MCF 10A (cell line): ENCODE results near the gene TET3. TPM values are rescaled to one million over a fixed set of nuclear protein-coding genes. Genes with fewer than 3 reads are reported as not detected.
A peak's percentile ranks its signal among the peaks of the same experiment; 100 is the strongest.

Source experiments
- BruUV-seq: library from RNA; stranded (reverse); fragments of 400-500 nt; replicated peaks from 2 replicates; lab custom pipeline; 2021; lab: Mats Ljungman, UMichigan
- CTCF ChIA-PET: fragments of 300-600 bp; sonication (Branson Sonifier 250); formaldehyde crosslinking; extraction: SDS; loops from one replicate; lab custom pipeline; 2021; ENCODE audit warnings: antibody characterized with exemption, inconsistent platforms; lab: Yijun Ruan, JAX
- POLR2A ChIA-PET: fragments of 300-600, 350-650 bp; sonication (Branson Sonifier 250); formaldehyde crosslinking; extraction: SDS; loops from one replicate; lab custom pipeline; 2020; ENCODE audit warnings: antibody characterized with exemption, inconsistent platforms; lab: Yijun Ruan, JAX
- DNase-seq: peaks from one replicate; pipeline ENCODE4 v3.0.0-alpha.2; 2018; ENCODE audit not compliant: unreplicated experiment
- H3K27ac Mint-ChIP-seq: one replicate; pipeline ENCODE4 v1.8.0; 2022; ENCODE audit warnings: mild to moderate bottlenecking, low read depth, mixed read lengths; ENCODE audit not compliant: unreplicated experiment
- H3K27me3 Mint-ChIP-seq: one replicate; pipeline ENCODE4 v1.8.0; 2022; ENCODE audit warnings: mixed read lengths; ENCODE audit not compliant: insufficient read depth, unreplicated experiment
- H3K36me3 Mint-ChIP-seq: one replicate; pipeline ENCODE4 v1.8.0; 2022; ENCODE audit warnings: mild to moderate bottlenecking, moderate library complexity, mixed read lengths; ENCODE audit not compliant: insufficient read depth, unreplicated experiment
- H3K4me1 Mint-ChIP-seq: one replicate; pipeline ENCODE4 v1.8.0; 2022; ENCODE audit warnings: mixed read lengths; ENCODE audit not compliant: insufficient read depth, unreplicated experiment
- H3K4me3 Mint-ChIP-seq: one replicate; pipeline ENCODE4 v1.8.0; 2022; ENCODE audit warnings: mild to moderate bottlenecking, moderate library complexity, mixed read lengths; ENCODE audit not compliant: unreplicated experiment
- H3K9me3 Mint-ChIP-seq: one replicate; pipeline ENCODE4 v1.8.0; 2022; ENCODE audit warnings: mixed read lengths; ENCODE audit not compliant: unreplicated experiment
- intact Hi-C: fragments of 100-400 bp; cut with micrococcal nuclease; formaldehyde crosslinking; loops from 2 replicates; pipeline ENCODE4 v1.14.1; 2022
- total RNA-seq: library from RNA; stranded (reverse); gene quantifications from 2 replicates; pipeline ENCODE4 v1.2.3, GENCODE V29; 2022
- TF ChIP-seq, protein P1 (sequence below): fragments of 200-600 bp; IDR thresholded peaks from one replicate; pipeline ENCODE4 v1.8.0; 2022; ENCODE audit warnings: antibody characterized with exemption, mild to moderate bottlenecking; ENCODE audit not compliant: unreplicated experiment

Gene TET3
- total RNA-seq, 1 experiment from 2014 or later, result 17.5 TPM

DNA sequence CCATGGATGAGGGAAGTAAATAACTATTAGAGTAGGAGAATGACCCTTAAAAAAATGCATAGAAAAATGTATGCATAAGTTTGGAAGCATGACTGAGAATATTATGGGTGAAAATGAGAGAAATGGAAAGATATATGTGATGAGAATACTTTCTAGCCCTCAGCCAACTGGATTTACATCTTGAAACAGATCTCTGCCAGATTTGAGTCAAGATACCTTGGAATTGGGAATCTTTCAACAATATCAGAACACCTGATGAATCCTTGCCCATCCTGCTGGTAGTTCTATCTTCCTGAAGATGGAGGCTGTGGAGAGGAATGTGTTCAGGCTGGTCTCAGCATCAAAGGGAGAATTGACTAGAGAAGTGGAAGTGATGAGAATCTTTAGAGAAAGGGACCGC is 5.8 kb downstream of the TET3 start:
- H3K27ac Mint-ChIP-seq, result no peak overlapping the region
- POLR2A ChIA-PET, result interaction anchor here (1.1 to 1.9 kb wide), 2 partner anchors 8 to 10 kb away, joined by 3 to 4 read pairs; no protein-coding TSS in a partner anchor
- no peak for DNase-seq

DNA sequence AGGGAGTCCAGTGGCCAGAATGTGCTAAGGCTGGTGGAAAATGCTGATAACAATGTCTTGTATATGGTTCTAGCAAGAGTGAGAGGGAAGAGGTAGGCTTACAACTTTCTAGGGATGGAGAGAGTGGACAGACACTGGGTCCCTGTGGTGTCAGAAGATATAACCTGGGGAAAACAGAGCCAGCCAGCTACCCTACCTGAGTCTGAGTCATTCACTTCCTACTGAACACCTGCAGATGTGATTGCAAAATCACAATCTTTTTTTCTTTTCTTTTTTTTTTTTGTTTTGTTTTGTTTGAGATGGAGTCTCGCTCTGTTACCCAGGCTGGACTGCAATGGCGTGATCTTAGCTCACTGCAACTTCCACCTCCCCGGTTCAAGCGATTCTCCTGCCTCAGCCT is 7.3 kb downstream of the TET3 start:
- CTCF ChIA-PET, result interaction anchor here (0.6 to 1.0 kb wide), 2 partner anchors 45 to 111 kb away, joined by 3 read pairs; no protein-coding TSS in a partner anchor
- POLR2A ChIA-PET, result interaction anchor here (1.9 kb wide), 1 partner anchor 10 kb away, joined by 4 read pairs; no protein-coding TSS in a partner anchor
- Mint-ChIP-seq H3K27me3 (no peaks in the 10 kb centered on the region), H3K4me1 (peaks cover 44% of the 10 kb centered on the region), H3K4me3 (no peak overlapping the region), H3K27ac (no peak overlapping the region), H3K36me3 (peaks cover 33% of the 10 kb centered on the region), H3K9me3 (no peaks in the 10 kb centered on the region)
- no TSS peak for BruUV-seq
- intact Hi-C loops, result no loop called here
- TF ChIP-seq, protein P1, sequence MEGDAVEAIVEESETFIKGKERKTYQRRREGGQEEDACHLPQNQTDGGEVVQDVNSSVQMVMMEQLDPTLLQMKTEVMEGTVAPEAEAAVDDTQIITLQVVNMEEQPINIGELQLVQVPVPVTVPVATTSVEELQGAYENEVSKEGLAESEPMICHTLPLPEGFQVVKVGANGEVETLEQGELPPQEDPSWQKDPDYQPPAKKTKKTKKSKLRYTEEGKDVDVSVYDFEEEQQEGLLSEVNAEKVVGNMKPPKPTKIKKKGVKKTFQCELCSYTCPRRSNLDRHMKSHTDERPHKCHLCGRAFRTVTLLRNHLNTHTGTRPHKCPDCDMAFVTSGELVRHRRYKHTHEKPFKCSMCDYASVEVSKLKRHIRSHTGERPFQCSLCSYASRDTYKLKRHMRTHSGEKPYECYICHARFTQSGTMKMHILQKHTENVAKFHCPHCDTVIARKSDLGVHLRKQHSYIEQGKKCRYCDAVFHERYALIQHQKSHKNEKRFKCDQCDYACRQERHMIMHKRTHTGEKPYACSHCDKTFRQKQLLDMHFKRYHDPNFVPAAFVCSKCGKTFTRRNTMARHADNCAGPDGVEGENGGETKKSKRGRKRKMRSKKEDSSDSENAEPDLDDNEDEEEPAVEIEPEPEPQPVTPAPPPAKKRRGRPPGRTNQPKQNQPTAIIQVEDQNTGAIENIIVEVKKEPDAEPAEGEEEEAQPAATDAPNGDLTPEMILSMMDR, result no peak
- DNase-seq, result peak; percentile 67

More for the DNA sequence above, 5.8 kb downstream of the TET3 start:
- TF ChIP-seq, protein P1, result no peak
- Mint-ChIP-seq H3K36me3 (peaks cover 33% of the 10 kb centered on the region), H3K4me1 (peaks cover 53% of the 10 kb centered on the region), H3K9me3 (no peaks in the 10 kb centered on the region), H3K4me3 (no peak overlapping the region), H3K27me3 (no peaks in the 10 kb centered on the region)
- intact Hi-C loops, result no loop called here
- no TSS peak for BruUV-seq
- CTCF ChIA-PET, result no interaction called here

- intact Hi-C loops, result no loop called here
- ChIA-PET POLR2A (interaction anchor here (1.0 to 1.5 kb wide), 4 partner anchors 10 to 165 kb away, joined by 3 to 5 read pairs (median 4); partner anchors contain the start of gene STAMBP), CTCF (no interaction called here)
- no TSS peak for BruUV-seq
- no peaks in the 10 kb centered on the region for H3K9me3 Mint-ChIP-seq
- peaks cover 26% of the 10 kb centered on the region for H3K36me3 Mint-ChIP-seq
- H3K27ac Mint-ChIP-seq, result peak overlapping the region; percentile 68
- no peak overlapping the region for H3K4me3 Mint-ChIP-seq
- peaks cover 52% of the 10 kb centered on the region for H3K4me1 Mint-ChIP-seq
- H3K27me3 Mint-ChIP-seq, result no peaks in the 10 kb centered on the region
- DNase-seq, result no peak
- TF ChIP-seq, protein P1, result no peak
Measured at GRCh38 chr2:73993376-73993775, 8.7 kb downstream of the TET3 start.

GRCh38 chr2:73993778-73994177 is 9.1 kb downstream of the TET3 start:
- TF ChIP-seq, protein P1, result no peak
- intact Hi-C loops, result no loop called here
- H3K36me3 Mint-ChIP-seq, result peaks cover 26% of the 10 kb centered on the region
- DNase-seq, result no peak
- peak overlapping the region; percentile 68 for H3K27ac Mint-ChIP-seq
- no TSS peak for BruUV-seq
- CTCF ChIA-PET, result no interaction called here
- H3K4me3 Mint-ChIP-seq, result no peak overlapping the region
- no peaks in the 10 kb centered on the region for H3K27me3 Mint-ChIP-seq
- peaks cover 56% of the 10 kb centered on the region for H3K4me1 Mint-ChIP-seq
- POLR2A ChIA-PET, result interaction anchor here (0.6 to 1.5 kb wide), 5 partner anchors 10 to 165 kb away, joined by 3 to 5 read pairs (median 3); partner anchors contain the start of gene STAMBP
- no peaks in the 10 kb centered on the region for H3K9me3 Mint-ChIP-seq
